Measurements from ENCODE around the gene SLIRP. TPM values are rescaled to one million over a fixed set of nuclear protein-coding genes. Genes with fewer than 3 reads are reported as not detected.
"Not testable (repeated sequence)": the region's sequence is repeated elsewhere in the genome, so short reads cannot be mapped to it uniquely, and the experiment has no call there.

The SLIRP gene
- polyA plus RNA-seq, result 100 to 1,000 TPM; 125 to 291 (median 286) TPM

GRCh38 chr14:77707724-77708408, at the start of gene SLIRP, which contains the start of gene ALKBH1:
Gene SLIRP (plus strand): TSS chr14:77708103. CDS start chr14:77708112, 9 bp downstream.
Gene ALKBH1 (minus strand): TSS chr14:77708023. CDS start chr14:77708004, 19 bp downstream.
- H3K27ac ChIP-seq (ENCODE audit: low read depth, low read length), result no peak within 1 kb of the TSS
- 0% methylated on average over 49 of the region's 49 CpGs for WGBS, 3 donors

DNA sequence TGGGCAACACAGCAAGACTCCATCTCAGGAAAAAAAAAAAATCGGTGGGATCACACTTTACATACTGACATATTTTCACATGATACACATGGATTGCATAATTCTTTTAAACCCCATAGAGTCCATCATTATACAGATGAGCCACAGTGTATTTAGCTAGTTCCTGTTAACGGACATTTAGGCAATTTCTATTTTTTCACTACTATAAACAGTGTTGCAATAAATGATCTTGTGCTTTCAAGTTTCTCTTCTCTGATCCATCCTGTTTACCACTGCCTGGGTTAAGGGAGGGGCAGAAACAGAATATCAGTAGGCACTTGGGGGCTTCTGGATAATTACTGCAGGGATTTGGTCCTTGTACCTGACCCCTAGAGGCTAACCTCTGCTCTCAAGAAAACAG, 48.1 kb upstream of the SLIRP start:
- H3K27ac ChIP-seq (ENCODE audit: low read depth, low read length), result no peak overlapping the region

DNA sequence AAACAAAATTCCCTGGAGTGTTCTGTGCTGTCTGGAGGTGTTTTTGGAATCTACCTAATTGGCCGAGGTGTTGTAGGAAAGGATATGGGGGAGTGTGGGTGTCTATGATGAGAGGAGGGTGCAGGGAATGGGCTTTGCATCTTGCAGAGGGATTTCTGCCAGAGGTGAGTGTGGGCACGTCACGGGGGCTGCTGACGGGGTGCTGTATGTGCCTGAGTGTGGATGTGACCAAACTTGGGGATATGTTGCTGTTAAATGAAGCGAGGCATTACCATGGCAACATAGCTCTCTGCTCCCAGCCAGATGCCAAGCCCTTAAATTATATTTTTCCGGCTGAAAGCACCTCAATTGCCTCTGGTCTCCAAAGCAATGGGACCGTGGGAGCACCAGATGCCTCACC, 47.1 kb upstream of the SLIRP start:
- H3K27ac ChIP-seq (ENCODE audit: low read depth, low read length), result no peak overlapping the region
- WGBS, 3 donors, result 77 to 83% (median 79%) methylated on average over 7 of the region's 7 CpGs

More for the DNA sequence above, 48.1 kb upstream of the SLIRP start:
- WGBS, 3 donors, result 37 to 90% (median 58%) methylated on average over 2 of the region's 2 CpGs

- not testable (repeated sequence) for H3K27ac ChIP-seq (ENCODE audit: low read depth, low read length)
- 54 to 75% (median 71%) methylated on average over 2 to 9 of the region's 9 CpGs for WGBS, 3 donors
Observed at GRCh38 chr14:77661562-77661961, 46.3 kb upstream of the SLIRP start.

DNA sequence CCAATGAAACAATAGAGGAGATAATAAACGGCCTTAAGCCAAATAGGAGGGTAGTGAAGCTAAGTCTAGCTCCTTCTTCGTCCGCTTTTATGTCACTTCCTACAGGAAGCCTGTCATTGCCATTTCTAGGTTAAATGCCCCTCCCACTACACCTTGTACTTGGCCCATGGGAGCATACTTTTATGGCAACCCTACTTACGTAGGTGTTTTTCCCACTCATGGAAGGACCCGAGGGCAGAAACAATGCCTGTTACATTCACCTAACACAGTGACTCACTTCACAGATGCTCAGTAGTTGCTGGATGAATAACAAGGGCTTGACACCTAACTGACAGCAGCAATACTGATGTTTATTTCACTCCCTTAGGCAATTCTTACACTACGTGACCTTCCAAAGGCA, 44.6 kb upstream of the SLIRP start:
- no peak overlapping the region for H3K27ac ChIP-seq (ENCODE audit: low read depth, low read length)
- WGBS, 3 donors, result 45 to 59% (median 59%) methylated on average over 6 of the region's 6 CpGs

GRCh38 chr14:77667331-77667730, 40.6 kb upstream of the SLIRP start:
- H3K27ac ChIP-seq (ENCODE audit: low read depth, low read length), result no peak overlapping the region

DNA sequence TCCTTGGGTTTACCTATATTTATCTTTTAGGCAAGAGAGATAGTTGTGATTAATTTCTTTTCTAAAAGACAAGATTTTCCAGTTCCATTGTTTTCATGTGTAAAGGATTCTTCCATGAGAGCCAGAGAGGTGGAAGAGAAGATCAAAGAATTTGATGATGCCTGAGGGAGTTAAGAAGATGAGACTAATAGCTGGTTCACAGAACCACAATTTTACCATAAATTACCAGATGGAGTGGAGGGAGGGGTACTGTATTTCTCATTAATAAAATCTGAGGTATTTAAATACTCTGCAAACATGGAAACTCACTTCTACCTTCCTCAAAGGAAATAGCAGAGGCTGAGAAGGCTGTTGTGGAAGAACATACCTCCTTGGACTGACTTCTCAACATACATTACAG, 34.7 kb upstream of the SLIRP start:
- H3K27ac ChIP-seq (ENCODE audit: low read depth, low read length), result no peak overlapping the region

- no peak overlapping the region for H3K27ac ChIP-seq (ENCODE audit: low read depth, low read length)
- WGBS, 3 donors, result 77 to 92% (median 84%) methylated on average over 8 of the region's 8 CpGs
Observed at GRCh38 chr14:77674931-77675330, 33.0 kb upstream of the SLIRP start.

GRCh38 chr14:77681196-77682157, 26.4 kb upstream of the SLIRP start:
- no peak overlapping the region for H3K27ac ChIP-seq (ENCODE audit: low read depth, low read length)
- 57 to 84% (median 81%) methylated on average over 7 of the region's 7 CpGs for WGBS, 3 donors

DNA sequence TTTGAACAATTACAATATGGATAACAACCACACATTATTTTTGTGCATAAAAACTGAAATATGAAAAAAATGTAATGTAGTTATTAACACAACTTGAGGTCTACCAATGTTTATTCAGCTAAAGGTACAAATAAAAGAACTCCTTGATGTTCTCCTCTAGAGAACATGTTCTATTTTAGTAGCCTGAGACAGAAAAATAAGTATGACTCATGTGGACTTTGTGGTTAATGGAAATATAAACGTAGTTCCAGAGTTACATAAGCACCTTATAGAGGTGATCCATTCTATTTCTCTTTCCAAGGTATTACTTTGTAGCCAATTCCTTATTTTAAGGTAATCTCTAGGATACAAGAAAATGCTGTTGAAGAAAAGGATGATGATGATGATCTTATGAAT, 25.7 kb upstream of the SLIRP start:
- WGBS, 3 donors, result 21 to 30% (median 21%) methylated on average over 1 of the region's 1 CpG
- H3K27ac ChIP-seq (ENCODE audit: low read depth, low read length), result no peak overlapping the region

- WGBS, 3 donors, result 80 to 94% (median 93%) methylated on average over 2 of the region's 2 CpGs
- H3K27ac ChIP-seq (ENCODE audit: low read depth, low read length), result no peak overlapping the region
Observed at GRCh38 chr14:77691259-77691658, 16.6 kb upstream of the SLIRP start.

GRCh38 chr14:77707355-77707723, 564 bp upstream of the SLIRP start:
- 0% methylated on average over 14 of the region's 14 CpGs for WGBS, 3 donors
- no peak overlapping the region for H3K27ac ChIP-seq (ENCODE audit: low read depth, low read length)

GRCh38 chr14:77708749-77709148, 846 bp downstream of the SLIRP start:
- no peak overlapping the region for H3K27ac ChIP-seq (ENCODE audit: low read depth, low read length)
- 17 to 26% (median 21%) methylated on average over 7 of the region's 7 CpGs for WGBS, 3 donors

DNA sequence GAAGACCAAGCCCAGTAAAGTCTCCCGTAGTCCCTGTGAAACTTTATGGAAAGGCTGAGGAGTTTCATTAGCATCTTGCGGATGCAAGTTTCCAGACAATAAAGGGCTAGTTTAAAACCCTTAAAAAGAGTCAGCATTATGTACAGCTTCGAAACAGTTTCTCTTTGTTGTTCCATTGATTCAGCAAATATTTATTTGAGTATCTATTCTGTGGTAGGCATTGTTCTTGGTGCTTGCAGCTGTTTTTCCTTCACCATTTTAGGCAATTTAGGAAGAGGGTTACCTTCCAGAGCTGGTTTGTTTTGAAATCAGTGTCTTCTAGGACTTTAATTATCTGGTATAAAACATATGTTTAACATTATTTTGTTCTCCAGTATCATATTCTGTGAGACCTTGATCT, 1.5 kb downstream of the SLIRP start:
- H3K27ac ChIP-seq (ENCODE audit: low read depth, low read length), result no peak overlapping the region
- 55 to 88% (median 88%) methylated on average over 3 of the region's 3 CpGs for WGBS, 3 donors

DNA sequence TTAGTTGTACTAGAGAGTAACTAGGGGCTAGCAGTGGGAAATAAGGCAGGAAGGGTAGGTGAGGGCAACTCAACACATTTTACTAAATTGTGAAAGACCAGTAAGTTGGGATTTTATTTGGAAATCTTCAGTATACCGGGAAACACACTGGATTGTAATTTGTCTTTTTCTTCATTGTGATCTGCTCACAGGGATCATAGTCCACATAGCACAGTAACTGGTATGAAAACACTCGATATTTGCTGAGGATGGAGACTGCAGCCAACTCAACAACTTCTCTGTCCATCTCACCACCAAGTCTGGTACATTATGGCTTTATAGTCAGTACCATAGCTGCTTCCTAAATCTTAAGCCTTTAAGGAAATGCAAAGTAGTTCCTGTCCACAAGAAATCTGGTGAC, 2.5 kb downstream of the SLIRP start:
- no peak overlapping the region for H3K27ac ChIP-seq (ENCODE audit: low read depth, low read length)
- WGBS, 3 donors, result 67 to 80% (median 78%) methylated on average over 2 of the region's 2 CpGs

DNA sequence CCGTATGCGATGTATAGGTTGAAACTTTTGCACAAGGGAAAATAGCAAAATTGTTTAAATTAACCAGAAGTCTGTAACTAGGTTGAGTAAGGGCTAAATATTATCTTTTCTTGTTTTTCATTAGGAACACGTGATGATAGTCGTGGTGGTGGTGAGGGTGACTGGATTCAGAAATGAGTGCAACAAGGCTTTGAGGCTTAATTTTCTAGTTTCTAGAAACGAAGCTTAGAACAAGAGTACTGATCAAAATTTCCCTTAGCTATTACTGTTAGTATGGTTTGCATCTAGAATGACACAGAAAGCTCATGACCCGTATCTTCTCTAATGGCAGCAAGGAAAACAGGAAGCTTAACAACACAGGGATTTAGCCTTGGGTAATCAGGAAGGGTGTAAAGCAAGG, 7.0 kb downstream of the SLIRP start:
- no peak overlapping the region for H3K27ac ChIP-seq (ENCODE audit: low read depth, low read length)
- WGBS, 3 donors, result 89 to 92% (median 90%) methylated on average over 6 of the region's 6 CpGs

- no peak overlapping the region for H3K27ac ChIP-seq (ENCODE audit: low read depth, low read length)
- 83 to 86% (median 84%) methylated on average over 5 of the region's 5 CpGs for WGBS, 3 donors
Observed at GRCh38 chr14:77717608-77718305, 9.9 kb downstream of the SLIRP start.

GRCh38 chr14:77721437-77721836, 13.5 kb downstream of the SLIRP start:
- H3K27ac ChIP-seq (ENCODE audit: low read depth, low read length), result no peak overlapping the region
- WGBS, 3 donors, result 92 to 95% (median 94%) methylated on average over 5 of the region's 5 CpGs

DNA sequence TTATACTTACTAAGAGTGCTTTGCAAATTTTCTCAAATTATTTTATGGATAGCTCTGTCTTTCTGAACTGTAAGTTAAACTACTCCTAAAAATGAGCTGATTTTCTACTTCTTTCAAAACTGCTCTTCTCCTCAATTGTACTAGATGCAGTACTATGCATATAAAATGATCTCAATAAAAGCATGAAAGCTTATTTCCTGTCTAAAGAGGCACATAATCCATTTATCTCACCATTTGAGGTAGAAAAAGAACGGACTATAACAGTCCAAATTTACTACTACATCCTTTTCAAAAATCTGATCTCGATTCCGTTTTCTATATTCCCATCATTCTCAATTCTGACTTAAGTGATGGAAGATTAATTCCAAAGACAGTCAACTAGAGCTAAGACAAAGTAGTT, 14.4 kb downstream of the SLIRP start:
- WGBS, 3 donors, result 96 to 98% (median 97%) methylated on average over 3 of the region's 3 CpGs

More for the DNA sequence above, 14.4 kb downstream of the SLIRP start:
- no peak overlapping the region for H3K27ac ChIP-seq (ENCODE audit: low read depth, low read length)

Measured in adipose tissue (tissue), 3 donors.